Smooth muscle cell (in vitro differentiated cells): ENCODE measurements around the gene LDLRAD4. TPM values are rescaled to one million over a fixed set of nuclear protein-coding genes. Genes with fewer than 3 reads are reported as not detected.

Experiments
- DNase-seq: peaks from one replicate; lab custom pipeline; 2025; ENCODE audit not compliant: unreplicated experiment; lab: John Stamatoyannopoulos, UW
- H2AFZ ChIP-seq: fragments of 200-600 bp; sonication (generic); 2 replicates; pipeline ENCODE4 v1.6.0; 2016; ENCODE audit warnings: antibody characterized with exemption, low read depth, mild to moderate bottlenecking
- H3F3A ChIP-seq: fragments of 200-600 bp; sonication (generic); 2 replicates; pipeline ENCODE4 v1.6.0; 2017; ENCODE audit warnings: antibody characterized with exemption, low read depth
- H3K27ac ChIP-seq: fragments of 200-600 bp; sonication (generic); 2 replicates; pipeline ENCODE4 v1.5.1; 2016; ENCODE audit warnings: low read depth, mild to moderate bottlenecking
- H3K27me3 ChIP-seq: fragments of 200-600 bp; sonication (generic); 2 replicates; pipeline ENCODE4 v1.6.1; 2016; ENCODE audit warnings: low read depth, mild to moderate bottlenecking
- H3K36me3 ChIP-seq: fragments of 200-600 bp; sonication (generic); 2 replicates; pipeline ENCODE4 v1.5.1; 2016; ENCODE audit warnings: low read depth
- H3K4me1 ChIP-seq: fragments of 200-600 bp; sonication (generic); 2 replicates; pipeline ENCODE4 v1.5.1; 2016; ENCODE audit warnings: low read depth
- H3K4me2 ChIP-seq: fragments of 200-600 bp; sonication (generic); 2 replicates; pipeline ENCODE4 v1.6.0; 2016; ENCODE audit warnings: mild to moderate bottlenecking
- H3K4me3 ChIP-seq: fragments of 200-600 bp; sonication (generic); 2 replicates; pipeline ENCODE4 v1.5.1; 2016; ENCODE audit warnings: mild to moderate bottlenecking
- H3K79me2 ChIP-seq: fragments of 200-600 bp; sonication (generic); 2 replicates; pipeline ENCODE4 v1.6.0; 2016; ENCODE audit warnings: low read depth, mild to moderate bottlenecking
- H3K9ac ChIP-seq: fragments of 200-600 bp; sonication (generic); 2 replicates; pipeline ENCODE4 v1.6.0; 2016; ENCODE audit warnings: low read depth
- H3K9me3 ChIP-seq: fragments of 200-600 bp; sonication (generic); replicated peaks from 2 replicates; pipeline ENCODE4 v1.5.1; 2016; ENCODE audit warnings: low read depth
- H4K20me1 ChIP-seq: fragments of 200-600 bp; sonication (generic); 2 replicates; pipeline ENCODE4 v1.6.0; 2016; ENCODE audit warnings: low read depth
- WGBS: methylation state at CpG from one replicate; pipeline ENCODE4 v1.1.7; 2016; ENCODE audit warnings: low lambda C conversion rate; 5-methylcytosine and 5-hydroxymethylcytosine counted together
- polyA plus RNA-seq: library from polyadenylated mRNA; unstranded; fragments of >200 nt; fragmentation: Nextera tagmentation; extraction: Ambion mirVana; gene quantifications from 2 replicates; pipeline ENCODE4 v1.2.1, GENCODE V29; 2016
- total RNA-seq: library from RNA; depleted of rRNA; stranded (reverse); fragments of >200 nt; gene quantifications from 2 replicates; pipeline ENCODE4 v1.2.3, GENCODE V29; 2014
- TF ChIP-seq, protein P1 (sequence below): fragments of 200-600 bp; sonication (generic); IDR thresholded peaks from 2 replicates; pipeline ENCODE4 v1.5.1; 2017; ENCODE audit warnings: borderline replicate concordance, mild to moderate bottlenecking, antibody characterized with exemption; ENCODE audit not compliant: insufficient read depth, poor library complexity, severe bottlenecking

The LDLRAD4 gene
- total and polyA plus RNA-seq, 2 experiments from 2014 or later = 36.2 to 48.3 TPM

DNA sequence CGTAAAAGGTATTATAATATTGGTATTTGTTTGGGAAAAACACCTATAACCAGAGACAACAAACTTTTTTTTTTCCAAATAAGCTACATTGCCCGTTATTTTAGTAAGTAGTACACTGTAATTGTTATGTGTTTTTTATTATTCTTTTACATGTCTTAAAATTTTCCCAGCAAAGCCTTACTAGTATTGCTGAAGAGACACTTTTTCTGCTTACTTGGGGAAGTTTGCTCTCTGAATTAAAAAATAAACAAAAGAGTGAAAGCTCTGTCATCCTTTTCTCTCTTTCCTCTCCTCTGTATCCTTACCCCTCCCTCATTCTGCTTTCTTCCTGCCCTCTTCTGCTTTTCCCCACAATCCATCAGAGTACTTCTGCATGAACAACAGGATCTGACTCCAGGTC lies 25.6 kb upstream of the LDLRAD4 start:
- Histone ChIP-seq H3K79me2 (no peaks in the 10 kb centered on the region), H2AFZ (no peak overlapping the region), H3K27ac (no peak overlapping the region), H3K4me1 (no peaks in the 10 kb centered on the region), H3K9ac (no peak overlapping the region), H3K36me3 (no peaks in the 10 kb centered on the region), H3K4me3 (no peak overlapping the region), H3F3A (no peaks in the 10 kb centered on the region), H4K20me1 (no peaks in the 10 kb centered on the region), H3K27me3 (peaks cover 5% of the 10 kb centered on the region), H3K4me2 (no peak overlapping the region), H3K9me3 (no peaks in the 10 kb centered on the region)
- no peak for DNase-seq
- 90% methylated on average over 2 of the region's 2 CpGs for WGBS
- TF ChIP-seq, protein P1, sequence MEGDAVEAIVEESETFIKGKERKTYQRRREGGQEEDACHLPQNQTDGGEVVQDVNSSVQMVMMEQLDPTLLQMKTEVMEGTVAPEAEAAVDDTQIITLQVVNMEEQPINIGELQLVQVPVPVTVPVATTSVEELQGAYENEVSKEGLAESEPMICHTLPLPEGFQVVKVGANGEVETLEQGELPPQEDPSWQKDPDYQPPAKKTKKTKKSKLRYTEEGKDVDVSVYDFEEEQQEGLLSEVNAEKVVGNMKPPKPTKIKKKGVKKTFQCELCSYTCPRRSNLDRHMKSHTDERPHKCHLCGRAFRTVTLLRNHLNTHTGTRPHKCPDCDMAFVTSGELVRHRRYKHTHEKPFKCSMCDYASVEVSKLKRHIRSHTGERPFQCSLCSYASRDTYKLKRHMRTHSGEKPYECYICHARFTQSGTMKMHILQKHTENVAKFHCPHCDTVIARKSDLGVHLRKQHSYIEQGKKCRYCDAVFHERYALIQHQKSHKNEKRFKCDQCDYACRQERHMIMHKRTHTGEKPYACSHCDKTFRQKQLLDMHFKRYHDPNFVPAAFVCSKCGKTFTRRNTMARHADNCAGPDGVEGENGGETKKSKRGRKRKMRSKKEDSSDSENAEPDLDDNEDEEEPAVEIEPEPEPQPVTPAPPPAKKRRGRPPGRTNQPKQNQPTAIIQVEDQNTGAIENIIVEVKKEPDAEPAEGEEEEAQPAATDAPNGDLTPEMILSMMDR = no peak

DNA sequence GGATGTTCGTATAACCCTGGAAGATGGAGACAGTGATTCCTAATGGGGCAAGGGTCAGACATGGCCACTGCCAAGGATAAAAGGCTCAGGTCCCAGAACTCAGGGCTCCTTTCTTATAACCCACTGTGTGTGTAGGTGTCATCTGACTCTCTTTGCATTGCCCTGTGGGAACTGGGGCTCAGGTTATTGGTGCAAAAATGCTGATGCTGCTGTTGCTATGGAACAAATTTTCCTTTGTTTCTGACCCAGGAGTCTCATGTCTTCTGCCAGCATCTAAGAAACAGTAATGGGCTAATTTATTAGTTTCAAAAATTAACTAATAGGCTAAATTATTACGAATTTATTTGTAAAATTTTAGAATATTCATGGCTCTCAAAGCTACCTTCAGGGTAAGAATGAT lies 24.3 kb upstream of the LDLRAD4 start:
- Histone ChIP-seq H3F3A (no peaks in the 10 kb centered on the region), H3K4me1 (no peaks in the 10 kb centered on the region), H3K79me2 (no peaks in the 10 kb centered on the region), H3K9me3 (no peaks in the 10 kb centered on the region), H3K27me3 (no peaks in the 10 kb centered on the region), H3K36me3 (no peaks in the 10 kb centered on the region), H3K4me2 (no peak overlapping the region), H3K27ac (no peak overlapping the region), H4K20me1 (no peaks in the 10 kb centered on the region), H3K4me3 (no peak overlapping the region), H2AFZ (no peak overlapping the region), H3K9ac (no peak overlapping the region)
- no peak for DNase-seq
- WGBS = 83% methylated on average over 2 of the region's 2 CpGs
- TF ChIP-seq, protein P1 = no peak

- no peak overlapping the region for H3K4me2 ChIP-seq
- TF ChIP-seq, protein P1 = no peak
- no peaks in the 10 kb centered on the region for H3K79me2 ChIP-seq
- no peaks in the 10 kb centered on the region for H3F3A ChIP-seq
- no peak overlapping the region for H3K27ac ChIP-seq
- no peak overlapping the region for H2AFZ ChIP-seq
- no peaks in the 10 kb centered on the region for H3K36me3 ChIP-seq
- no peaks in the 10 kb centered on the region for H3K4me1 ChIP-seq
- H4K20me1 ChIP-seq = no peaks in the 10 kb centered on the region
- DNase-seq = no peak
- no peak overlapping the region for H3K9ac ChIP-seq
- WGBS = 87% methylated on average over 2 of the region's 2 CpGs
- peaks cover 4% of the 10 kb centered on the region for H3K9me3 ChIP-seq
- no peaks in the 10 kb centered on the region for H3K27me3 ChIP-seq
- H3K4me3 ChIP-seq = no peak overlapping the region
Measured at GRCh38 chr18:13198701-13199100, 19.9 kb upstream of the LDLRAD4 start.

- no peak for DNase-seq
- H3K36me3 ChIP-seq = no peaks in the 10 kb centered on the region
- no peaks in the 10 kb centered on the region for H3K27me3 ChIP-seq
- WGBS = 69% methylated on average over 3 of the region's 3 CpGs
- H3K9me3 ChIP-seq = peaks cover 4% of the 10 kb centered on the region
- no peak overlapping the region for H3K27ac ChIP-seq
- H3K4me2 ChIP-seq = no peak overlapping the region
- TF ChIP-seq, protein P1 = no peak
- H3K79me2 ChIP-seq = no peaks in the 10 kb centered on the region
- no peak overlapping the region for H2AFZ ChIP-seq
- no peaks in the 10 kb centered on the region for H3K4me1 ChIP-seq
- no peaks in the 10 kb centered on the region for H4K20me1 ChIP-seq
- H3K9ac ChIP-seq = no peak overlapping the region
- no peaks in the 10 kb centered on the region for H3F3A ChIP-seq
- no peak overlapping the region for H3K4me3 ChIP-seq
Measured at GRCh38 chr18:13199169-13199568, 19.4 kb upstream of the LDLRAD4 start.
